ENCODE data around the gene SGMS1.
"Not testable (repeated sequence)": the region's sequence is repeated elsewhere in the genome, so short reads cannot be mapped to it uniquely, and the experiment has no call there.

The SGMS1 gene

DNA sequence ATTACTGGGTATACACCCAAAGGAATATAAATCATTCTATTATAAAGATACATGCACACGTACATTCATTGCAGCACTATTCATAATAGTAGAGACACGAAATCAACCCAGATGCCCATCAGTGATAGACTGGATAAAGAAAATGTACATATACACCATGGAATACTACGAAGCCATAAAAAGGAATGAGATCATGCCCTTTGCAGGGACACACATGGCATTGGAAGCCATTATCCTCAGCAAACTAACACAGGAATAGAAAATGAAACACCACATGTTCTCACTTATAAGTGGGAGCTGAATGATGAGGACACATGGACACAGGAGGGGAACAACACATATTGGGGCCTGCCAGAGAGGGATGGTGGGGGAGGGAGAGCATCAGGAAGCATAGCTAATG is 74.6 kb downstream of the SGMS1 start:
- DNase-seq; H3K4me2 ChIP-seq (ENCODE audit: low read length, poor library complexity, severe bottlenecking); H3K4me3 ChIP-seq (ENCODE audit: insufficient read depth in 1 of 2, low read depth in 1 of 2, low read length in 2 of 2); H3K4me1 ChIP-seq (ENCODE audit: control insufficient read depth, insufficient read depth, low read depth, low read length); H2AFZ ChIP-seq (ENCODE audit: low read depth, low read length); H3K27me3 ChIP-seq (ENCODE audit: control insufficient read depth in 1 of 2, insufficient read depth in 1 of 2, low read length in 2 of 2); H3K4ac ChIP-seq (ENCODE audit: low read depth in 1 of 2, low read length in 2 of 2); H2BK120ac ChIP-seq (ENCODE audit: low read depth, low read length); H3K9me3 ChIP-seq (ENCODE audit: control insufficient read depth, low read length); H3K23ac ChIP-seq (ENCODE audit: low read length in 2 of 2); H3K27ac ChIP-seq (ENCODE audit: low read length, poor library complexity, severe bottlenecking); H2BK12ac ChIP-seq (ENCODE audit: low read length in 2 of 2); H2AK5ac ChIP-seq (ENCODE audit: low read length, severe bottlenecking); H2BK5ac ChIP-seq (ENCODE audit: low read depth, low read length, poor library complexity, severe bottlenecking); H3K14ac ChIP-seq (ENCODE audit: low read length in 2 of 2); H3K18ac ChIP-seq (ENCODE audit: low read depth in 1 of 2, low read length in 2 of 2); H3K36me3 ChIP-seq (ENCODE audit: control insufficient read depth in 1 of 2, insufficient read depth in 2 of 2, low read depth in 1 of 2, low read length in 2 of 2); H2BK15ac ChIP-seq (ENCODE audit: low read depth, poor library complexity, severe bottlenecking); H4K8ac ChIP-seq (ENCODE audit: low read length); H4K91ac ChIP-seq (ENCODE audit: low read length); H3K9ac ChIP-seq (ENCODE audit: low read length): not testable (repeated sequence)
- H3K79me1 ChIP-seq (replicated peaks; ENCODE audit: low read length, poor library complexity, severe bottlenecking), result peaks cover 15% of the 10 kb centered on the region
- 85% methylated on average over 2 of the region's 3 CpGs for WGBS

DNA sequence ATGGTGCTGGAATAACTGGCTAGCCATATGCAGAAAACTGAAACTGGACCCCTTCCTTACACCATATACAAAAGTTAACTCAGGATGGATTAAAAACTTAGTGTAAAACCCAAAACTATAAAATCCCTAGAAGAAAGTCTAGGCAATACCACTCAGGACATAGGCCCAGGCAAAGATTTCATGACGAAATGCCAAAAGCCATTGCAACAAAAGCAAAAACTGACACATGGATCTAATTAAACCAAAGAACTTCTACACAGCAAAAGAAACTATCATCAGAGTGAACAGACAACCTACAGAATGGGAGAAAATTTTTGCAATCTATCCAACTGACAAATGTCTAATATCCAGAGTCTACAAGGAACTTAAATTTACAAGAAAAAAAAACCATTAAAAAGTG is 75.3 kb downstream of the SGMS1 start:
- 85% methylated on average over 1 of the region's 1 CpG for WGBS
- H3K4me3 ChIP-seq (ENCODE audit: insufficient read depth in 1 of 2, low read depth in 1 of 2, low read length in 2 of 2); H3K14ac ChIP-seq (ENCODE audit: low read length in 2 of 2); H2BK5ac ChIP-seq (ENCODE audit: low read depth, low read length, poor library complexity, severe bottlenecking); H3K9ac ChIP-seq (ENCODE audit: low read length); H2AFZ ChIP-seq (ENCODE audit: low read depth, low read length); H4K91ac ChIP-seq (ENCODE audit: low read length); H3K36me3 ChIP-seq (ENCODE audit: control insufficient read depth in 1 of 2, insufficient read depth in 2 of 2, low read depth in 1 of 2, low read length in 2 of 2); H2BK15ac ChIP-seq (ENCODE audit: low read depth, poor library complexity, severe bottlenecking); H3K27ac ChIP-seq (ENCODE audit: low read length, poor library complexity, severe bottlenecking); H4K8ac ChIP-seq (ENCODE audit: low read length); H2AK5ac ChIP-seq (ENCODE audit: low read length, severe bottlenecking); H3K4ac ChIP-seq (ENCODE audit: low read depth in 1 of 2, low read length in 2 of 2); H3K23ac ChIP-seq (ENCODE audit: low read length in 2 of 2); H3K4me2 ChIP-seq (ENCODE audit: low read length, poor library complexity, severe bottlenecking); H3K4me1 ChIP-seq (ENCODE audit: control insufficient read depth, insufficient read depth, low read depth, low read length); H2BK120ac ChIP-seq (ENCODE audit: low read depth, low read length); H3K18ac ChIP-seq (ENCODE audit: low read depth in 1 of 2, low read length in 2 of 2); DNase-seq; H3K27me3 ChIP-seq (ENCODE audit: control insufficient read depth in 1 of 2, insufficient read depth in 1 of 2, low read length in 2 of 2); H2BK12ac ChIP-seq (ENCODE audit: low read length in 2 of 2); H3K9me3 ChIP-seq (ENCODE audit: control insufficient read depth, low read length): not testable (repeated sequence)
- H3K79me1 ChIP-seq (replicated peaks; ENCODE audit: low read length, poor library complexity, severe bottlenecking), result peaks cover 14% of the 10 kb centered on the region

DNA sequence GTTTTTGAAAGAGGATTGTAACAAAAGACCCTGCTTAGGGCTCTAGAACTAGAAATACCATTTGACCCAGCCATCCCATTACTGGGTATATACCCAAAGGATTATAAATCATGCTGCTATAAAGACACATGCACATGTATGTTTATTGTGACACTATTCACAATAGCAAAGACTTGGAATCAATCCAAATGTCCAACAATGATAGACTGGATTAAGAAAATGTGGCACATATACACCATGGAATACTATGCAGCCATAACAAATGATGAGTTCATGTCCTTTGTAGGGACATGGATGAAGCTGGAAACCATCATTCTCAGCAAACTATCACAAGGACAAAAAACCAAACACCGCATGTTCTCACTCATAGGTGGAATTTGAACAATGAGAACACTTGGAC is 77.5 kb downstream of the SGMS1 start:
- not testable (repeated sequence) for H3K9me3 ChIP-seq (ENCODE audit: control insufficient read depth, low read length); H3K14ac ChIP-seq (ENCODE audit: low read length in 2 of 2); DNase-seq; H3K27ac ChIP-seq (ENCODE audit: low read length, poor library complexity, severe bottlenecking); H3K27me3 ChIP-seq (ENCODE audit: control insufficient read depth in 1 of 2, insufficient read depth in 1 of 2, low read length in 2 of 2); H3K36me3 ChIP-seq (ENCODE audit: control insufficient read depth in 1 of 2, insufficient read depth in 2 of 2, low read depth in 1 of 2, low read length in 2 of 2); H2BK5ac ChIP-seq (ENCODE audit: low read depth, low read length, poor library complexity, severe bottlenecking); H3K9ac ChIP-seq (ENCODE audit: low read length); H3K4me1 ChIP-seq (ENCODE audit: control insufficient read depth, insufficient read depth, low read depth, low read length); H2AK5ac ChIP-seq (ENCODE audit: low read length, severe bottlenecking); H3K4me3 ChIP-seq (ENCODE audit: insufficient read depth in 1 of 2, low read depth in 1 of 2, low read length in 2 of 2); H2BK12ac ChIP-seq (ENCODE audit: low read length in 2 of 2); H2AFZ ChIP-seq (ENCODE audit: low read depth, low read length); H3K18ac ChIP-seq (ENCODE audit: low read depth in 1 of 2, low read length in 2 of 2); H4K8ac ChIP-seq (ENCODE audit: low read length); H2BK15ac ChIP-seq (ENCODE audit: low read depth, poor library complexity, severe bottlenecking); H3K23ac ChIP-seq (ENCODE audit: low read length in 2 of 2); H3K4ac ChIP-seq (ENCODE audit: low read depth in 1 of 2, low read length in 2 of 2); H4K91ac ChIP-seq (ENCODE audit: low read length); H2BK120ac ChIP-seq (ENCODE audit: low read depth, low read length); H3K4me2 ChIP-seq (ENCODE audit: low read length, poor library complexity, severe bottlenecking)
- peaks cover 18% of the 10 kb centered on the region for H3K79me1 ChIP-seq (replicated peaks; ENCODE audit: low read length, poor library complexity, severe bottlenecking)
- no CpG with 5 or more reads among the region's 1 CpG for whole genome bisulfite sequencing

DNA sequence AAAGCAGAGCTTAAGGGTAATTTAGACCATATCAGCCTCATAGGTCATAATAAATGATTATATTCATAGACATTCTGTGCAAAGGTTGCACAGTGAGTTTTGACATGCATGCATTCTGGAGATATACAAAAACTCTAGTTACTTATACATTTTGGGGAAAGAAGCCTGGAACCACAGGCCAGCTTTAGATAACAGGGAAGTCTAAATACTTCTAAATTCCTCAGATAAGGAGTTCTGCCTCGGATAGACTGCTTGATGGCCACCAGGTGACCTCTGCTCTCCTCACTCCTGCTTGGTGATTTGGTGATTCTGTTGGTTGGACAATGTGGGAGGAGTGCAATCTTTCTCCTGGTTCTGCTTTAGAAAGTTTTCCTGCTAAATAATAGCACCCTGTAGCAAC is 77.9 kb downstream of the SGMS1 start:
- H3K79me1 ChIP-seq (replicated peaks; ENCODE audit: low read length, poor library complexity, severe bottlenecking), result peaks cover 19% of the 10 kb centered on the region
- H2BK15ac ChIP-seq (ENCODE audit: low read depth, poor library complexity, severe bottlenecking), result no peak overlapping the region
- no peaks in the 10 kb centered on the region for H3K36me3 ChIP-seq (ENCODE audit: control insufficient read depth in 1 of 2, insufficient read depth in 2 of 2, low read depth in 1 of 2, low read length in 2 of 2)
- no peak overlapping the region for H3K4me2 ChIP-seq (ENCODE audit: low read length, poor library complexity, severe bottlenecking)
- no peak overlapping the region for H2BK120ac ChIP-seq (ENCODE audit: low read depth, low read length)
- H3K9me3 ChIP-seq (ENCODE audit: control insufficient read depth, low read length), result no peaks in the 10 kb centered on the region
- no peak overlapping the region for H3K4me3 ChIP-seq (ENCODE audit: insufficient read depth in 1 of 2, low read depth in 1 of 2, low read length in 2 of 2)
- H4K8ac ChIP-seq (ENCODE audit: low read length), result no peak overlapping the region
- no peak overlapping the region for H3K18ac ChIP-seq (ENCODE audit: low read depth in 1 of 2, low read length in 2 of 2)
- no peak overlapping the region for H2AFZ ChIP-seq (ENCODE audit: low read depth, low read length)
- no peak overlapping the region for H3K9ac ChIP-seq (ENCODE audit: low read length)
- H3K4me1 ChIP-seq (ENCODE audit: control insufficient read depth, insufficient read depth, low read depth, low read length), result peaks cover 2% of the 10 kb centered on the region
- DNase-seq, result no peak
- no peak overlapping the region for H3K14ac ChIP-seq (ENCODE audit: low read length in 2 of 2)
- WGBS, result 22% methylated on average over 1 of the region's 1 CpG
- no peak overlapping the region for H3K4ac ChIP-seq (ENCODE audit: low read depth in 1 of 2, low read length in 2 of 2)
- H4K91ac ChIP-seq (ENCODE audit: low read length), result no peak overlapping the region
- no peak overlapping the region for H3K23ac ChIP-seq (ENCODE audit: low read length in 2 of 2)
- H2BK5ac ChIP-seq (ENCODE audit: low read depth, low read length, poor library complexity, severe bottlenecking), result no peak overlapping the region
- H2BK12ac ChIP-seq (ENCODE audit: low read length in 2 of 2), result no peak overlapping the region
- no peaks in the 10 kb centered on the region for H3K27me3 ChIP-seq (ENCODE audit: control insufficient read depth in 1 of 2, insufficient read depth in 1 of 2, low read length in 2 of 2)
- no peak overlapping the region for H2AK5ac ChIP-seq (ENCODE audit: low read length, severe bottlenecking)
- H3K27ac ChIP-seq (ENCODE audit: low read length, poor library complexity, severe bottlenecking), result no peak overlapping the region
